Stimulated activated CD8-positive, alpha-beta memory T cell treated with anti-CD3 and anti-CD28 coated beads, Interleukin-7, amount 100 ng/mL, for 48 hours (primary cell): ENCODE results near the gene DAGLB.
A peak's percentile ranks its signal among the peaks of the same experiment; 100 is the strongest.
"Not testable (repeated sequence)": the region's sequence is repeated elsewhere in the genome, so short reads cannot be mapped to it uniquely, and the experiment has no call there.

Source experiments
- DNase-seq, 2 donors: peaks; one replicate each; pipeline ENCODE4 v3.0.0-alpha.2; 2020; ENCODE audit warnings: low read depth in 1 of 2; ENCODE audit errors: extremely low read depth in 1 of 2

The DAGLB gene

GRCh38 chr7:6447581-6448199, at the start of gene DAGLB:
DAGLB (minus strand) TSS chr7:6447954; CDS start chr7:6447842, 112 bp downstream.
- DNase-seq, result peak; percentile 87 to 89

GRCh38 chr7:6497637-6497905, 49.8 kb upstream of the DAGLB start:
- DNase-seq, result no peak

- no peak for DNase-seq
These were observed 49.3 kb upstream of the DAGLB start for GRCh38 chr7:6496842-6497636.

GRCh38 chr7:6495597-6496262, 48.0 kb upstream of the DAGLB start:
- no peak for DNase-seq

GRCh38 chr7:6494365-6494764, 46.6 kb upstream of the DAGLB start:
- DNase-seq, result no peak

- DNase-seq, result no peak
These were observed 43.4 kb upstream of the DAGLB start for GRCh38 chr7:6491194-6491593.

GRCh38 chr7:6489612-6490011, 41.9 kb upstream of the DAGLB start:
- DNase-seq, result no peak

- no peak for DNase-seq
These were observed 39.4 kb upstream of the DAGLB start for GRCh38 chr7:6487184-6487545.

GRCh38 chr7:6486438-6487183, 38.9 kb upstream of the DAGLB start:
- no peak for DNase-seq

GRCh38 chr7:6482743-6483119, 35.0 kb upstream of the DAGLB start:
- no peak for DNase-seq

- no peak for DNase-seq
These were observed 34.6 kb upstream of the DAGLB start for GRCh38 chr7:6482307-6482706.

- DNase-seq, result no peak
These were observed 33.7 kb upstream of the DAGLB start for GRCh38 chr7:6481445-6481844.

GRCh38 chr7:6480323-6480660, 32.5 kb upstream of the DAGLB start:
- DNase-seq, result no peak

GRCh38 chr7:6479067-6479466, 31.3 kb upstream of the DAGLB start:
- no peak for DNase-seq

- DNase-seq, result no peak
These were observed 30.4 kb upstream of the DAGLB start for GRCh38 chr7:6478186-6478585.

GRCh38 chr7:6477318-6477660, 29.5 kb upstream of the DAGLB start:
- no peak for DNase-seq

- no peak for DNase-seq
These were observed 29.0 kb upstream of the DAGLB start for GRCh38 chr7:6476596-6477317.

- no peak for DNase-seq
These were observed 27.9 kb upstream of the DAGLB start for GRCh38 chr7:6475433-6476186.

GRCh38 chr7:6465862-6466261, 18.1 kb upstream of the DAGLB start:
- DNase-seq, result no peak

GRCh38 chr7:6463609-6464008, 15.9 kb upstream of the DAGLB start:
- not testable (repeated sequence) for DNase-seq
